22Rv1 (cell line): ENCODE results near the gene C9.
"Not testable (repeated sequence)": the region's sequence is repeated elsewhere in the genome, so short reads cannot be mapped to it uniquely, and the experiment has no call there.

ENCODE experiments used
- H3K27ac ChIP-seq: fragments of 450-650 bp; 2 replicates; pipeline ENCODE4 v1.5.1; 2017
- ZFX ChIP-seq: fragments of 450-650 bp; IDR thresholded peaks from 2 replicates; pipeline ENCODE4 v1.6.1; 2017; ENCODE audit warnings: antibody characterized with exemption, borderline replicate concordance
- TF ChIP-seq, protein P1 (sequence below): fragments of 450-650 bp; IDR thresholded peaks from 2 replicates; pipeline ENCODE4 v1.5.1; 2017; ENCODE audit warnings: mild to moderate bottlenecking

Gene C9

DNA sequence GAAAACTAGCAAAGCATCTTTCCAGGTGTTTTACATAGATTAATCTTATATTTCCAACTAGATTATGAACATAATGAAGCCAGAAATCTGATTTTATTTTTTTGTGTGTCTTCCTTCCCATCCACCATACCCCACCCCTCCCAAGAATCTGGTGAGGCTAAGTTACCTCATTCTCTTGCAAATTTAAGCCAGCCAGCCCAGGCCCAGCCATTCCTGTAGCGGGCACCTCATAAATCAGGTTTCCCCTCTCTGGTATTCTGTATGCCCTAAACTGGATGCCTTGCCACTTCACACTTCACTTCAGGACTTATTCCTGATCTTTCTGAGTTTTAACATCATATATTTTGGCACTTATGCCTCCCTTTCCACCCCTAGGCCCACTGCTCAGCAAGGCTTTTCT, 21.8 kb downstream of the C9 start:
- TF ChIP-seq, protein P1, sequence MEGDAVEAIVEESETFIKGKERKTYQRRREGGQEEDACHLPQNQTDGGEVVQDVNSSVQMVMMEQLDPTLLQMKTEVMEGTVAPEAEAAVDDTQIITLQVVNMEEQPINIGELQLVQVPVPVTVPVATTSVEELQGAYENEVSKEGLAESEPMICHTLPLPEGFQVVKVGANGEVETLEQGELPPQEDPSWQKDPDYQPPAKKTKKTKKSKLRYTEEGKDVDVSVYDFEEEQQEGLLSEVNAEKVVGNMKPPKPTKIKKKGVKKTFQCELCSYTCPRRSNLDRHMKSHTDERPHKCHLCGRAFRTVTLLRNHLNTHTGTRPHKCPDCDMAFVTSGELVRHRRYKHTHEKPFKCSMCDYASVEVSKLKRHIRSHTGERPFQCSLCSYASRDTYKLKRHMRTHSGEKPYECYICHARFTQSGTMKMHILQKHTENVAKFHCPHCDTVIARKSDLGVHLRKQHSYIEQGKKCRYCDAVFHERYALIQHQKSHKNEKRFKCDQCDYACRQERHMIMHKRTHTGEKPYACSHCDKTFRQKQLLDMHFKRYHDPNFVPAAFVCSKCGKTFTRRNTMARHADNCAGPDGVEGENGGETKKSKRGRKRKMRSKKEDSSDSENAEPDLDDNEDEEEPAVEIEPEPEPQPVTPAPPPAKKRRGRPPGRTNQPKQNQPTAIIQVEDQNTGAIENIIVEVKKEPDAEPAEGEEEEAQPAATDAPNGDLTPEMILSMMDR, result no peak
- TF ChIP-seq ZFX, result no peak
- H3K27ac ChIP-seq, result no peak overlapping the region

DNA sequence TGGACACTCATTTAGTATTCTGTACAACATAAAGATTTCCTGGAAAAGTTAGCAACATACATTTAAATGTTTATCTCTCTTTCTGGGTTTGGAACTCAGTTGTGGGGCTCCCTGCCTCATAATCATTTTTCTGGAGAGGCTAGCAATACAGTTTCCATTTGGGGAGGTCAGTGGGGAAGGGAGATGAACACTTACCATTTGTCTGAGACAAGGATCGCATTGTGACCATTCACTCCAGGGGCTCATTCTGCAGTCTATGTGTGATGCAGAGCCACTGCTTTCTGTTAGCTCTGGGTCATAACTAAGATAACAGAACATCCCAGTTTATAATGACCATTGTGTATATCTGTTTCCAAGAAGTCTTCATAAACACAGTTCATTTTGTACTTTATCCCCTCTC, 22.4 kb downstream of the C9 start:
- TF ChIP-seq, protein P1, result no peak
- no peak for TF ChIP-seq ZFX
- H3K27ac ChIP-seq, result no peak overlapping the region

DNA sequence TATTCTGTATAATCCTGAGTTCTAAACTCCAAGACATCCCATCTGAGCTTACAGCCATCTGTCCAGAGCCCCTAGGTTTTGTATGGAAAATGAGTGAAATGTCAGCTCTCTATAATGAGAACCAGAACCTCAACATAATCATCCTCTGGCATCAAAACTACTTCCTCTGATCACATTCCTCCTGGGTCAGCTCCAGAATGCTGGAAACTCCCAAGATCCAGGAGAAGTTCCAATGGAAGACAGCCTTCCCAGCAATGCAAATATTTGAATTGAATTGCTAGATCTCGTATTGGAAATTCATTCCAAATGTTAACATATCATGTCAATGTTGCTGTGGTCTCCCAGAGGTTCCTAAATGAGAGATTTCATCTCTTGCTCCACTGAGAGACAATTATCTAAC, 23.8 kb downstream of the C9 start:
- H3K27ac ChIP-seq, result no peak overlapping the region
- TF ChIP-seq, protein P1, result no peak
- TF ChIP-seq ZFX, result no peak

DNA sequence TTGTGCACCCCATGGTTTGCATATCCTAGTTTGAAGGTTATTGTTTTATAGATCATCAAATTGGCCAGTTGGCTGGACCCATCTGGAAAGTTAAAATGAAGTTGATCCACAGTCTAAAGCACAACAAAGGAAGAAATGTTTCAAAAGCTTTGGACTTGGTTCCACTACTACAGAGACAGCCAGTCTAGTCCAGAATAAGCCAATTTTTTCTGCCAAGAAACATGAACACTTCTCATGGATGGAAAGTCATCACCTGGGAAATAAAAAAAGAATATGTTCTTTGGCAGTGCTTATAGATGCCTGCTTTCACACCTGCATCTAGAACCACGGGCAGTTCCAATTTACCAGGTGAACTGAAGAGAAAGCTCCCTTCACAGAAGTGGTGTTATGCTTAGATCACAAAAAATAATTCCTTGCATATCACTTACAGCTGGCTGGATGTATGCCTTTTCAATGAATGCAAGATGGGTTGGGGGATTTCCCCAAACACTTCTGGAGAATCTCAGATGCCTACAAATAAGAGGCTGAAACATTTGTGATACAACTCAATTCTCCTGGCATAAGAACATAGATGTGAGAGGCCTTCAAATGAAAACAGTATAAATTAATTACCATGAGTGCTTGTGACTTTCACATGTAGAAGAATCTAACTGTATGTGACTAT, 26.9 kb downstream of the C9 start:
- TF ChIP-seq ZFX, result no peak
- TF ChIP-seq, protein P1, result no peak
- H3K27ac ChIP-seq, result no peak overlapping the region

DNA sequence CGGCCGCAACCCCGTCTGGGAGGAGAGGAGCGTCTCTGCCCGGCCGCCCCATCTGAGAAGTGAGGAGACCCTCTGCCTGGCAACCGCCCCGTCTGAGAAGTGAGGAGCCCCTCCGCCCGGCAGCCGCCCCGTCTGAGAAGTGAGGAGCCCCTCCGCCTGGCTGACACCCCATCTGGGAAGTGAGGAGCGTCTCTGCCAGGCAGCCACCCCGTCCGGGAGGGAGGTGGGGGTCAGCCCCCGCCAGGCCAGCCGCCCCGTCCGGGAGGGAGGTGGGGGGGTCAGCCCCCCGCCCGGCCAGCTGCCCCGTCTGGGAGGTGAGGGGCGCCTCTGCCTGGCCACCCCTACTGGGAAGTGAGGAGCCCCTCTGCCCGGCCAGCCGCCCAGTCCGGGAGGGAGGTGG, 30.0 kb downstream of the C9 start:
- H3K27ac ChIP-seq, result not testable (repeated sequence)

DNA sequence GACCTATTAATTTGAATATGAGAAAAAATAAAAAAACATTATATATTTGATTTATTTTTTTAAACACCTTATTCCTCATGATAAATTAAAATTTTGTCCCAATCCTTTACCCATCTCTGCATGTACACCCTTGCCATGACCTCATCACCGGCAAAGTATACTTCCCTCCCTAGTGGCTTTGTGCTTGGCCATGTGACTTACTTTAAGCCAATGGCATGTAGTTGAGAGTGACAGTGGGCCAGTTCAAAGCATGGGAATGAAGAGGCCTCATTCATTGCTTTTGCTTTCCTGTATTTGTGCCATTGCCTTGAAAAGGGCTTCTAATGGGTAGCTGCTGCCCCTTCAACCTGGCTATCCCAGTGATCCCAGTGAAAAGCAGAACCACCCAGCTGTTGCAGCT, 31.2 kb downstream of the C9 start:
- no peak overlapping the region for H3K27ac ChIP-seq
- TF ChIP-seq, protein P1, result no peak
- no peak for TF ChIP-seq ZFX

DNA sequence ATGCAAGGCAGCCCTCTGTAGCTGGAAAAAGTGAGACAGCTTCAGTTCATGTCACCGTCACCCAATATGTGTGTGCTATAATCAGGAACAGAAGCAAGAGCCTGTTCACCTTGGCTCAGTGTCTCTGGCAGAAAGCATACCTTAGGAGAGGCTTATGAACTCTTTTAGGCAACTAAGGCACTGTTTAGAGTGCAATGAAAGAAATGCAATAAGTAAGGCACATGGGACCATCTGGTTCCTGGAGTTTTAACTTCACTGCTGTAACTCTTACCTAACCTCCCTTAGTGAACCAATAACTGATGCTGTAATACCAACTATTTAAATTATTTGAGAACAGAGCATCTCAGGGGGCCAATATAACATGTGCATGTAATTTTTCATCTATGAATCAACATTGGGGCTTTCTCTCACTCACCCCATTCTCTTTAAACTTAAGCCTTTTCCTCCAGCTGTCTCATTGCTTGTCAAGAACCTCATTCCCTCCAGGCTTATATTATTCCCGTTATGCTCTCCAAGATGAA, 32.4 kb downstream of the C9 start:
- TF ChIP-seq, protein P1, result no peak
- TF ChIP-seq ZFX, result no peak

DNA sequence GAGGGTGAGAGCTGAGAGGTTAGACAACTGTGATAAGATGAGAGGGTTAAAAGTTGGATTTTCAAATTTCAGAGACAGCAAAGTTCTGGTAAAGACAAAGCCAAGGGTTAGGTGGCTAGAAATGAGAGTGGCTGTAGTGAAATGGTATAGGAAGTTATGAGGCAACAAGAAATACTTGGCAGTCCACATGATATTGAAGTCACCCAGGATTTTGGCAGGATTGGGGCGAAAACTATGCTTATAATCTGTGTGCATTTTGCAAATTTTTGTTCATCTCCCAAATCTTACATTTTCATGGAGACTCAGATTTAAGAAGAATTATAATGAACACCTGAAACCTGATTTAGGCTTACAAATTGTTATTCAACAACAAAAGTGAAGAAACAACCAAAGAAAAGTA, 35.6 kb downstream of the C9 start:
- H3K27ac ChIP-seq, result no peak overlapping the region
- TF ChIP-seq, protein P1, result no peak
- TF ChIP-seq ZFX, result no peak

More for the DNA sequence above, 32.4 kb downstream of the C9 start:
- H3K27ac ChIP-seq, result no peak overlapping the region
